ENCODE measurements around the gene RNASE12. TPM values are rescaled to one million over a fixed set of nuclear protein-coding genes. Genes with fewer than 3 reads are reported as not detected.
A peak's percentile ranks its signal among the peaks of the same experiment; 100 is the strongest.

The RNASE12 gene
- total and polyA plus RNA-seq, 2 donors (not counting 3 experiments of a cell fraction or from before 2014, with no cell fraction given): not detected

DNA sequence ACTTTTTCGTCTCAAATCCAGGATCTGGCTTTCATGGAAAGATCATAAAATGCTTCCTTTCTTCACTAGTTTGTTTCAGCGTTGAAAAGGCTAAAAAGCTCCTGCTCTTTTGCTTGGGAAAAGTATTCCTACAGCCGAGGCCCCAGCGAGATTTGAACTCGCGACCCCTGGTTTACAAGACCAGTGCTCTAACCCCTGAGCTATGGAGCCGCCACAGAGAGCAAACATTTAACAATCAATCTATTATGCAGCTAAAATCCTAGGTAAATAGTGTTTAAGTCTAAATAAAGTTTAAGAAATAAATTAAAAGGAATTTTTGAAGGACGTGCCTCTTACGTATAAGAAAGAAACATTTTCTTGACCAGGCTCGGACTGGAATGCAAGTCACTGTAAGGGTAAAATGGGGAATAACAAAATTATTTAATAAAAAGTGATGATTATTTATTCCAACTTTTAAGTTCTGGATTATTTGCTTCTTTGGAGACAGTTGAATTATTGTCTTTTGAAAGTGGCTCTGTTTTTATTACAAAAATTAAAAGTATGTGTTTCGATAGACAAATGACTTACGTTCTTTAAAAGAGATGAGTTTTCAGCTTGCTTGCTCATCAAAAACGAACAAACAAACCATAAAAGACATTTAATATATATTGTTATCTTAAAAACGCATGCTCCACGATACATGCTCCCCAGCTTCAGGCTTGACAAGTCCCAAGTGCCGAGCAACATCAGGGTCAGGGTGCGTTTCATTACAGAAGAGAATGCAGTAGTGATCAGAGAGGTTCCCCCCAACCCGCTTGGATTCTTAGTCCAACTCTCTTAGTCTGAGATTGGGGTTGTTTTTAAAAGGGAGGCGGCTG, 40.1 kb upstream of the RNASE12 start:
- dilution Hi-C loops (cut with MboI; ENCODE audit: extremely low pct_ligation_motif_present, low sequenced_read_pairs): no loop called here
- CTCF ChIA-PET: interaction anchor here (1.6 to 3.0 kb wide), 3 partner anchors 17 to 60 kb away, joined by 6 to 20 read pairs (median 17); no protein-coding TSS in a partner anchor
- POLR2A ChIA-PET: interaction anchor here (0.5 kb wide), 1 partner anchor 289 kb away, joined by 7 read pairs; no protein-coding TSS in a partner anchor

More for the DNA sequence above, 40.1 kb upstream of the RNASE12 start:
- no TSS peak for BruUV-seq (replicated peaks)
- no peaks in the 10 kb centered on the region for H3K36me3 ChIP-seq (ENCODE audit: control insufficient read depth in 2 of 2, extremely low read depth in 1 of 2, insufficient read depth in 2 of 2, low read length in 2 of 2)
- no peaks in the 10 kb centered on the region for H3K79me2 ChIP-seq (ENCODE audit: control insufficient read depth, insufficient read depth, low read length)
- intact Hi-C loops (cut with micrococcal nuclease): loop anchor here (5.0 kb wide), 1 partner anchor 171 kb away; the partner anchor contains the start of gene RNASE1
- no peak overlapping the region for H3K9ac ChIP-seq (replicated peaks; ENCODE audit: extremely low read depth, insufficient read depth, low read length)
- H3K9me3 ChIP-seq (replicated peaks; ENCODE audit: control insufficient read depth, insufficient read depth, low read length): no peaks in the 10 kb centered on the region
- FAIRE-seq: peak; percentile 81
- TF ChIP-seq GATA2 (IDR thresholded peaks at IDR 0.05; ENCODE audit: insufficient read depth, insufficient read length, low read depth, low read length) (no peak), EZH2 (IDR thresholded peaks at IDR 0.05; ENCODE audit: borderline replicate concordance, low read depth, low read length, severe bottlenecking) (no peak), MAX (IDR thresholded peaks at IDR 0.05; ENCODE audit: insufficient read depth, insufficient read length) (no peak), FOS (IDR thresholded peaks at IDR 0.05; ENCODE audit: borderline replicate concordance, insufficient read depth, low read length) (no peak), POLR2AphosphoS5 (IDR thresholded peaks at IDR 0.05; ENCODE audit: insufficient read depth, low read depth, low read length) (no peak), JUN (IDR thresholded peaks at IDR 0.05; ENCODE audit: borderline replicate concordance, insufficient read depth, insufficient read length, low read depth) (no peak), MYC (IDR thresholded peaks at IDR 0.05; ENCODE audit: low read depth, low read length) (no peak), POLR2A (IDR thresholded peaks at IDR 0.05; ENCODE audit: low read depth, low read length) (no peak)
- TF ChIP-seq, protein P1, sequence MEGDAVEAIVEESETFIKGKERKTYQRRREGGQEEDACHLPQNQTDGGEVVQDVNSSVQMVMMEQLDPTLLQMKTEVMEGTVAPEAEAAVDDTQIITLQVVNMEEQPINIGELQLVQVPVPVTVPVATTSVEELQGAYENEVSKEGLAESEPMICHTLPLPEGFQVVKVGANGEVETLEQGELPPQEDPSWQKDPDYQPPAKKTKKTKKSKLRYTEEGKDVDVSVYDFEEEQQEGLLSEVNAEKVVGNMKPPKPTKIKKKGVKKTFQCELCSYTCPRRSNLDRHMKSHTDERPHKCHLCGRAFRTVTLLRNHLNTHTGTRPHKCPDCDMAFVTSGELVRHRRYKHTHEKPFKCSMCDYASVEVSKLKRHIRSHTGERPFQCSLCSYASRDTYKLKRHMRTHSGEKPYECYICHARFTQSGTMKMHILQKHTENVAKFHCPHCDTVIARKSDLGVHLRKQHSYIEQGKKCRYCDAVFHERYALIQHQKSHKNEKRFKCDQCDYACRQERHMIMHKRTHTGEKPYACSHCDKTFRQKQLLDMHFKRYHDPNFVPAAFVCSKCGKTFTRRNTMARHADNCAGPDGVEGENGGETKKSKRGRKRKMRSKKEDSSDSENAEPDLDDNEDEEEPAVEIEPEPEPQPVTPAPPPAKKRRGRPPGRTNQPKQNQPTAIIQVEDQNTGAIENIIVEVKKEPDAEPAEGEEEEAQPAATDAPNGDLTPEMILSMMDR (IDR thresholded peaks at IDR 0.05; ENCODE audit: extremely low read depth in 1 of 2, insufficient read depth in 1 of 2, low read depth in 1 of 2, low read length in 2 of 2): no peak
- no peaks in the 10 kb centered on the region for H4K20me1 ChIP-seq (replicated peaks; ENCODE audit: control insufficient read depth, extremely low read depth, insufficient read depth, low read length)
- H3K27me3 ChIP-seq (ENCODE audit: control insufficient read depth in 2 of 2, insufficient read depth in 2 of 2, low read length in 2 of 2): peaks cover 31 to 52% of the 10 kb centered on the region in 2 experiments
- no peaks in the 10 kb centered on the region for H3K9me1 ChIP-seq (replicated peaks; ENCODE audit: control insufficient read depth, extremely low read depth, insufficient read depth, low read length)
- peak overlapping the region; percentile 11 for H2AFZ ChIP-seq (ENCODE audit: low read depth, low read length)
- H3K4me2 ChIP-seq (ENCODE audit: insufficient read depth, low read length): peak overlapping the region; percentile 87
- DNase-seq (ENCODE audit: low read depth, low spot score): peak; percentile 59
- H3K27ac ChIP-seq (ENCODE audit: insufficient read depth, low read depth, low read length): no peak overlapping the region
- peaks cover 28% of the 10 kb centered on the region for H3K4me1 ChIP-seq (ENCODE audit: control insufficient read depth, extremely low read depth, insufficient read depth, low read length)
- H3K4me3 ChIP-seq (replicated peaks in 1 of 3; ENCODE audit: insufficient read depth in 1 of 3, low read depth in 1 of 3, low read length in 3 of 3): peak overlapping the region in 2 of 3 experiments; percentile 1 to 61
